ENCODE data around the gene UBE2L3.
"Not testable (repeated sequence)": the region's sequence is repeated elsewhere in the genome, so short reads cannot be mapped to it uniquely, and the experiment has no call there.

UBE2L3 gene

DNA sequence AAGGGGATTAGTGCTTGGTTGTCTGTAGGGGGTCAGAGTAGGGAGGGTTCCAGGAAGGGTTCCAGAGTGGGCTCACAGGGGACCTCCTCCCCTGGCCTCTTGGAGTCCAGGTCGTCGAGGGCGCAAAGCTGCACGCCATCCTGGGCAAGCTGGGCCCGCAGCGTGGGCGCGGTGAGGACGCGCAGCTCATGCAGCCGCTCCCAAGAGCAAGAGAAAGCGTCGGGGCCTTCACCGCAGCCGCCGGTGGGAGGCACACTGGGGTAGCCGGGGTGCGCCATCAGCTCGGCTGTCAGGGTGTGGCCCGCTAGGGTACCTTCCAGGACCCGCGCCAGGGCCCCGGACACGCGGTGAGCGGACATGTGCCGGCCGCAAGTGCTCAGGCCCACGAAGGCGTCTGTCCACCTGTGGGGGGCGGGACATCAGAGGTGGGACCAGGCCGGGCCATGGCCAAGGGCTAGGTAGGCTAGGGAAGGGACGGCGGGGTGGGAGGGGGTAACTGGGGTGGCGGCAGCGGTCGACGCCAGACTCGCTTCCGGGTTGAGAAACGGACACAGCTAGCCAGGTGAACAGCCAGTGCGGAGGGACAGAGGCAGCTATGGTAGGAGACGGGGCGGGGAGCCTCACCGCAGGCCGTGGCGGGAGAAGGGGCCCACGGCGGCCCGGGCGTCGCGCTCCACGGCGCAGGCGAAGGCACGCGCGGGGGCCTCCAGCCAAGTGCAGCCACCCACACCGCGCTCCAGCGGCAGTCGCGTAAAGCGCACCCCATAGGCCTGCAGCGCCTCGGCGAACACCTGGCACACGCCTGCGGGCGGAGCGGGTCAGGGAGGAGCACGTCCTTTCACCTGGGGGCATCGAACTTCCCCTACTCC is 61.1 kb downstream of the UBE2L3 start:
- DNase-seq (ENCODE audit: low read depth): no peak

DNA sequence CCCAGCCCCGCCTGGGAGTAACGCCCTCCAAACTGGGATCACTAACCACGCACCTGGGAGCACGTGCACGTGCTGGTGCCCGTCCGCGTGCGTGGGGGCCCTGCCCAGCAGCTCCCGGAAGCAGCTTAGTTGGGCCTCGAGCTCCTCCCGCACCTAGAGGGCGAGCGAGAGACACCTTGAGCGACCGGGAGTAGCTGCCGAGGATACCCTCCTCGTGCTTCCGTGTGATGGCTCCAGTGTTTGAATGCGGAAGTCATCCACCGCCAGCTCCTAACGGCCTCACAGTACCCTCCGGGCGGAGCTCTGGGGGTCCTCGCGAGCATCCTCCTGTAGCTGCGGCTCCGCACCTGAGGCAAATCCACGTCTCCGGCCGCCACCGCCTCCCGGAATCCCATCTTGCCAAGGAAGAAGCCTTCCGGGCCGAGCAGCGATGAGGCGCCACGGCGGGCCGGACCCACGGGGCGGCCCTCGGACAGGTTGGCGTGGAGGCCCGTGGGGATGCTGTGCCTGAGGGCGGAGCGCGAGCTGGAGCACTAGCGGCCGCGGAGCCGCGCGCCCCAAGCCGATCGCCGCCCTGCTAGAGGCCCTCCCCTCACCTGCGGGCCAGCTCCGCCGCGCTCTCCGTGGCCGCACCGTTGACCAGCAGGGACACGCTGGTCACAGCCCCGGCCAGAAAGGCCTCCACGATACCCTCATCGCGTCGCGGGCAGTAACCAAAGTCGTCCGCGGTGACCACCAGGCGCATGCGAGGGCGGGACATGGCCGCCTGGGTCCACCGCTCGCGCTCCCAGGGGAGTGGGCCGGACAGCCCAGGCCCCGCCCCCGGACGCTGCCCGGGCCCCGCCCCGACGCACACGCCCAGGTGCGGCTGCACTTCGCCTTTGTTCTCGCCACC is 62.0 kb downstream of the UBE2L3 start, which contains the start of gene YDJC:
TSS of gene YDJC (minus strand) at position 768 of the 895 bp plus-strand sequence. CDS start at position 760, 8 bp downstream.
- DNase-seq (ENCODE audit: low read depth): peak; percentile 80

DNA sequence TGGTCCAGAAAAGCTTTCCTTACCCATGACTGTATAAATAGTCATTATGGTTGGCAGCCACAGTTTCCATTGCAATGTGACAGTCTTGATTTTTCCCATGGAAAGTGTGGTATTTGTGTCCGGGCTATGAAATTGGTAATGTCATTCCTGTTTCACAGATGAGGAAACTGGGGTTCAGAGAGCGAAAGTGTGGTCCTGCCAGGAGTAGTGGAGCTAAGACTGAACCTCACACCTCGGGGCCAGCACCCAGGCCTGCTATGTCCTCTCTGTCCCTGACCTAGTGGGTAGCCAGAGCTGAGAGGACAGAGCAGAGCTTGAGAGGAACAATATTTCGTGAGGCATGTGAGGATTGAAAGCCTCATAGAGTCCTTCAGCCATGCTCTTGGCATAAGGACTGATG is 63.5 kb downstream of the UBE2L3 start:
- DNase-seq (ENCODE audit: low read depth): no peak

DNA sequence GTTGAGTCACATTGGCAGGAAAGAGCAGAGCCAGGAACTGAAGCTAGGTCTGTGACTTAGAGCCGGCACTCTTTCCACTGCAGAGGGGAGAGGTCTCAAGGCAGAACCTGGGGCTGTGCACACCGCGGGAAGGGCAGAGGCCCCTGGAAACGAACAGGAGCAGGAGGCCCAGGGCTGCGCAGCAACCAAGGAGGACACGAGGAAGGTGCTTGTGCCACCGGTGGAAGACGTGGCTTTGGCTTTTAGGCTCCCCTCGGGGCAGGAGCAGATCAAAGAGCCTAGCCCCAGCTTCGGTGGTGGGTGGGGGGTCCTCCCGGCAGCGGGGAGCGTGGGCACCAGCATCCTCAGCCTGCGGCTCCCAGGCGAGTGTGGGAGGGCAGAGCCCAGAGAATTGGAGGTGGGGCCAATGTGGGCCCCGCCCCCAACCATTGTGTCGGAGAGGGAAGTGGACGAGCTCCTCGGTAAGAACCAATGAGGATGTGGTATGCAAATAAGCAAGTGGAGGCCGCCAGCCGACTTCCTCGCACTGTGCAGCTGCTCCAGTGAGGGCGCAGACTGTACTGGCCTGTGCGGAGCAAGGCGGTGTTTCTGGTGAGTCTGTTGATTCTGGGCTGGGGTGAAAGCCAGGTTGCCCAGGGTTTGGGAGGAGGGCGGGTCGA is 64.9 kb downstream of the UBE2L3 start, which contains the start of gene CCDC116:
TSS of gene CCDC116 (plus strand) at position 524 of the 659 bp plus-strand sequence. CDS start 422 bp downstream, outside the sequence.
- DNase-seq (ENCODE audit: low read depth): no peak

DNA sequence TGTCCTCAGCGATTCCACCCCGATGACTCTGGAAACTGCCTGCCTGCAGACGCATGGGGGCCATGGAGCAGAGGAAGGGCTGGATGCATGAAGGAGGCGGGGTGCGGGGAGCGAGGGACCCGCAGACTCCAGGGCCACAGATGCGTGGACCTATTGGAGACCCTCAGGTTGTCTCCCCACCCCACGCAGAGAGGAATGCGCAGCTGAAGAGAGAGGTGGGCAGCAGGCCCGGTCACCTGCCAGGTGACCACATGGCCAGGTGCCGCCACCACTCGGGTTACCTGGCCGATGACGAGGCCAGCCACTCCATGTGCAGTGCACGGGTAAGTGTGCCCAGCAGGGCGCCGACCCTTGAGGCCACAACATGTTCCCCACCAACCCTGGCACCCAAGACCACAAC is 65.4 kb downstream of the UBE2L3 start:
- no peak for DNase-seq (ENCODE audit: low read depth)

DNA sequence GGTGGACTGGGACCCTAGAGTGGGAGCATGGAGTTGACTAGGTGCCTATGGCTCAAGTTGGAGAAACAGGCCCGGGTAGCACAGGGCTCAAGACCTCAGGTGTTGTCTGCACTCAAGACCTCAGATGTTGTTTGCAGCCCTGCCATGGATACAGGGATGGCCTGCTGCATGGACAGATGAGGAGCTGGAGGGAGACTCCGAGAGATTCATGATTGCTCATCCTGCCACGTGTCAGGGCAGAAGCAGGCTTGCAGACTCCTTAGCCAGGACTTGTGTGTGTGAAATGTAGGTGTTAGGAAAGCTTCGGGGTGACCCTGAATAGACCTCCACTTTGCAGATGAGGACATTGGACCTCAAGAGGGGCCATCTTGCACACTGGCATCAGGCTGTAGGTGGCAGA is 66.0 kb downstream of the UBE2L3 start:
- no peak for DNase-seq (ENCODE audit: low read depth)

DNA sequence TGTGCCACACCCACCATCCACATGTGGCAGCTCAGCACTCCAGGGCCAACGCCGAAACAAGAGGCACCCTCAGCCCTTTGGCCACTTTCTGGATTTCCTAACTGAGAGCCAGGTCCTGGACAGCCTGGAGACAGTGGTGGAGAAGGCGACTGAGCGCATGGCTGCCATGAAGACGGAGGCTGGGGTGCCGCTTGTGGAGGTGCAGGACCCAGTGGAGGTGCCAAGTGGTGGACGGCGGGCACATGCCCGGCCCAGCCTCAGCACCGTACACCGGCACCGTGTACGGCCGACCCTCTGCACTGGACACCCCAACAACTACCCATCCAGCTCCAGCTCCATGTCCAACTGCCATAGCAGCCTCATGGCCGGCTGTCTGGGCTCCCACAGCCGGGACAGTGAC is 66.6 kb downstream of the UBE2L3 start:
- no peak for DNase-seq (ENCODE audit: low read depth)

DNA sequence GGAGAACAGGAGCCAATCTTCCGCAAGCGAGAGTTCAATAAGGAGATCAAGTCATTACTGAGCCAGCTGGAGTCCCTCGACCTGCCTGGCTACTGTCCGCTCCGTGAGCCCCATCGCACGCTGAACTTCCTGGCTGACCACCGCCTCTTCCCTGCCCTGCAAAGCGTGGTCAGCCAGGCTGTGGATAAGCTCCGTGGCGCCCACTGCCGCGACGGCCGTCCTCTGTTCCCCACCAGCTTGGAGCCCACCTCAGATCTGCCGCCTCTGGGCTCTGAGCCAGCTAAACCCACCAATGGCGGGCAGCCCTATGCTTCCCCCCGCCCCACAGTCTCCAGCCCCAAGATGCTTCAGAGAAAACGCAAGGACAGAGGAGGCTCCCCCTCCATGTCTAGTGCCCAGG is 67.3 kb downstream of the UBE2L3 start:
- DNase-seq (ENCODE audit: low read depth): no peak

DNA sequence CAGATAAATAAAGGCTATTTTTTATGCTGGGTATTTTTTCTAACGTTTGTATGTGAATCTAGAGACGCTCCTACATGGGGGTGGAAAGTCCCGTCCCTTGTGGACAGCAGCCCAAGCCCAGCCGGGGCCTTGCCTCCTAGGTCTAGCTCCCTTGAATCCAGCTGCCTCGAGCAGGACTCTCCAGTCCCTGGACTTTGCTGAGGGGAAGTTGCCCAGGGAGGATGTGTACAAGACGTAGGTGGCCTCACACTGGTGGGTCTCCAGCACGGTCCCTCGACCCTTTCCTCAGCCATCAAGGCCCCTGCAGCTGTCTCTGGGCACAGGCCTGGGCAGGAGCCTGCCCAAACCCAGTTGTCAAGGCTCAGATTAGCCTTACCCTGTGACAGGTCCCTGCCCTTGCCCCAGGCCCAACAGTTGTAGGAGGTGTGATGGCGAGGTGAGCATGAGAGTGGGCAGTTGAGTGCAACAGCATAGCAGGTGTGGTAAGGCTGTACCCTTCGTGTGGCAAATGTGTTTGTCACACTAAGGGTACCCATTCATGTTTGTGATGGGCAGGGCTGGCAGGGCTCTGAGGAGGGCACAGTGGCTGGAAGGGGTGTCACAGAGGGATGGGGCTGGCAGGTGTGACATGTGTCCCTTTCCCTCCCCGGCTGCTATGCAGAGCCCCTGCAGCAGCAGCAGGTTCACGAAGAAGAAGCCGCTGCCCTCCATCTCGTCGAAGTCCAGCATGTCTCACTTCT is 68.4 kb downstream of the UBE2L3 start:
- no peak for DNase-seq (ENCODE audit: low read depth)

DNA sequence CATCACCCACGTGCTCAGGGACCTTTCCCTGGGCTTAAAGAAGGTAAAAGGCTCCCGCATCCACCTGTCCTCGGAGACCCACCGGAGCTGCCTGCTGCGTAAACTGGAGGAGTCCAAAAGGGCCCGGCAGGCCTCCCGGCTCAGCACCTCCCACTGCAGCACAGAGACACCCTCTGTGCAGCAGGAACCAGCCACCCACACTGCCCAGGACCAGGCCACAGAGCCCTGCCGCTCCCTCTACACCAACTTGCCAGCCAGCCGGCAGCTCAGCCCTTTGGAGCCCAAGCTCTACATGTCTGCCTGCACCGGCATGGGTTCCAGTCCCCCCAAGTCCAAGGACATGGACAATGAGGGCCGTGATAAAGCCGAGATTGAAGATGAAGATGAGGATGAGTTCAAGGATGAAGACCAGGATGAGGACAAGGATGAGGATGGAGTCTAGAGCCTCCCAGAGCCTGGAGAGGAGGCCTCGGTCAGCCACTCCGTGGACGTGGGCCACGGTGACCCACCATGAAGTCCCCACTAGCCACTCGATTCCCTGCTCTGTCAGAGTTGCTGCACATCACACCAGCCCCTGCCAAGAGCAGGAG is 69.2 kb downstream of the UBE2L3 start:
- DNase-seq (ENCODE audit: low read depth): no peak

DNA sequence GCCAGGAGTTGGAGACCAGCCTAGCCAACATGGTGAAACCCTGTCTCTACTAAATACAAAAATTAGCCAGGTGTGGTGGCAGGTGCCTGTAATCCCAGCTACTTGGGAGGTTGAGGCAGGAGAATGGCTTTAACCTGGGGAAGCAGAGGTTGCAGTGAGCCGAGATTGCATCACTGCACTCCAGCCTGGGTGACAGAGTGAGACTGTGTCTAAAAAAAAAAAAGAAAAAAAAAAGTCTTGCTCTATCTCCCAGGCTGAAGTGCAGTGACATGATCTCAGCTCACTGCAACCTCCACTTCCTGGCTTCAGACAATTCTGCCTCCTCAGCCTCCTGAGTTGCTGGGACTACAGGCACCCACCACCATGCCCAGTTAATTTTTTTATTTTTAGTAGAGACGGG is 69.9 kb downstream of the UBE2L3 start:
- not testable (repeated sequence) for DNase-seq (ENCODE audit: low read depth)

DNA sequence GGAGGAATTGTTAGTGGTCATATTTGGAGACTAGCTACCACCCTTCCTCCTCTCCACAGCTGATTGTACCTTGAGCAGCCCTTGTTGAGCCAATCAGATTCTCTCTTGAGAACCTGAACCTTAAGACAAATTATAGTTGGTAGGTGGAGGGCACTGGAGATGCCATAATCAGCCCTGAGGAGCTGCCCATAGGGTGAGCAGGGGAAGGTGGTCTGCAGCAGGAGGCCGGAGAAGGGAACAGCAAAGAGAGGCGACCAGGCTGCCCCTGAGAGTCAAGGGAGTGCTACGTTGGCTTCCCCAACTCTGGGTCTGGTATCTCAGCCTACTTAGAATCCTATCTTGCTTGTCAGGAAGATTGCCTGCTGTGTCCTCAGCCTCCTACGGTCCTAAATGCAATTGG is 71.8 kb downstream of the UBE2L3 start:
- no peak for DNase-seq (ENCODE audit: low read depth)

DNA sequence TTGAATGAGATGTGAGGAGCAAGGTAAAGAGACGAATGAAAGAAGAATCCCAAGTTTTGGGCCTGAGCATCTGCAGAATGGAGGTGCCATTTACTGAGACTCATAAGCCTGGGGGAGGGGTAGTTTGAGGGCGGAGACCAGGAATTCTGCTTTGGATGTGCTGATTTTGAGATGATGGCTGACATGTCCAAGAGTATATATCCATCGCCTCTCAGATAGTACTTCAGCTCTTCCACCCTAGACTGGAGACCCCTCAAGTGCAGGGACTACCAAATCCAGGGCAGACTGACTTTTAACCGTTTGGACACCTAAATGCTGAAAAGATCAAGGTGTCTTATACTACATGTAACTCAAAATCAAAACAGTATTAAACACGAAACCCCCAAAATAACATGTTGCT is 73.3 kb downstream of the UBE2L3 start:
- DNase-seq (ENCODE audit: low read depth): no peak

DNA sequence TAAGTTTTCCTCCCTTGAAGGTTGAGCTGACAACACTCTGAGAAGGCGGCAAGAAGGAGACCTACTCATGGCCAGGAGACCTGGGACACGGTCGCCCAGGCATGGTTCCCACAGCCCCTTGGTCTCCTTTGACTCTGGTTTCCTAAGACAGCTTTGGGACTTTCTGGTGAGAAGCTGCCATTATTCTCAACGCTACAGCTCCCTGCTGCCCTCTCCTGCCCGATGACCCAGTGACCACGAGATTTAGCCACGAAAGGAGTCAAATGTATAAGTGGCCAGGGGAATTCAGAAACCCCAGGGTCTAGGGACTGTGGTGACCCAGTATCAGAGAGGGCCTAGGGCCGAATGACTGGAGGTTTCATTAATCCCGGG is 73.9 kb downstream of the UBE2L3 start:
- DNase-seq (ENCODE audit: low read depth): no peak

DNA sequence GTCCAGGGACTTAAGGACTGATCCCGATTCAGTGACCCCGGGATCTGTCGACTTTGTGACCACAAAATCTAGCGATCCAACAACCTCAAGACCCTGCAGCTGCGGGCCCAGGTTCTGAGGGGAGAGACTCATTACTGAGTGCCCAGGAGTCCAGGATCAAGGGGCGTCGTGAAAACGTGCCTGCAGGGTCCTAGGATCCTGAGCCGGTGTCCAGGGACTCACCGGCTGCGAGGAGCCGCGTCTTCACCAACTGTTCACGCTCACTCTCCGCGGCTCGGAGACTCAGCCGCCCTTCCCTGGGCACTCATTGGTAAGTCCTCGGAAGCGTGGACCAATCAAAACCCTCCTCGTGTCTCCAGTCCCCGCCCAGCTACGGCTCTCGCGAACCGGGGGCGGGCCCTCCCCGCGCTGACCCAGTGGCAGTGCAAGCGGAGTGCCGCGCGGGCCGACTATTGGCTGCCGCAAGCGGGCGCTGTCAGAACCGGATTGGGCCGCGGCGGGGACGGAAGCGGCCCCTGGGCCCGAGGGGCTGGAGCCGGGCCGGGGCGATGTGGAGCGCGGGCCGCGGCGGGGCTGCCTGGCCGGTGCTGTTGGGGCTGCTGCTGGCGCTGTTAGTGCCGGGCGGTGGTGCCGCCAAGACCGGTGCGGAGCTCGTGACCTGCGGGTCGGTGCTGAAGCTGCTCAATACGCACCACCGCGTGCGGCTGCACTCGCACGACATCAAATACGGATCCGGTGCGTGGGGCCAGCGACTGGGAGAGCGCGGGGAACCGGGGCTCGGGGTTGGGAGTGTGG is 74.5 kb downstream of the UBE2L3 start, which contains the start of gene SDF2L1:
TSS of gene SDF2L1 (plus strand) at position 514 of the 795 bp plus-strand sequence. CDS start at position 549, 35 bp downstream.
- peak; percentile 98 for DNase-seq (ENCODE audit: low read depth)

DNA sequence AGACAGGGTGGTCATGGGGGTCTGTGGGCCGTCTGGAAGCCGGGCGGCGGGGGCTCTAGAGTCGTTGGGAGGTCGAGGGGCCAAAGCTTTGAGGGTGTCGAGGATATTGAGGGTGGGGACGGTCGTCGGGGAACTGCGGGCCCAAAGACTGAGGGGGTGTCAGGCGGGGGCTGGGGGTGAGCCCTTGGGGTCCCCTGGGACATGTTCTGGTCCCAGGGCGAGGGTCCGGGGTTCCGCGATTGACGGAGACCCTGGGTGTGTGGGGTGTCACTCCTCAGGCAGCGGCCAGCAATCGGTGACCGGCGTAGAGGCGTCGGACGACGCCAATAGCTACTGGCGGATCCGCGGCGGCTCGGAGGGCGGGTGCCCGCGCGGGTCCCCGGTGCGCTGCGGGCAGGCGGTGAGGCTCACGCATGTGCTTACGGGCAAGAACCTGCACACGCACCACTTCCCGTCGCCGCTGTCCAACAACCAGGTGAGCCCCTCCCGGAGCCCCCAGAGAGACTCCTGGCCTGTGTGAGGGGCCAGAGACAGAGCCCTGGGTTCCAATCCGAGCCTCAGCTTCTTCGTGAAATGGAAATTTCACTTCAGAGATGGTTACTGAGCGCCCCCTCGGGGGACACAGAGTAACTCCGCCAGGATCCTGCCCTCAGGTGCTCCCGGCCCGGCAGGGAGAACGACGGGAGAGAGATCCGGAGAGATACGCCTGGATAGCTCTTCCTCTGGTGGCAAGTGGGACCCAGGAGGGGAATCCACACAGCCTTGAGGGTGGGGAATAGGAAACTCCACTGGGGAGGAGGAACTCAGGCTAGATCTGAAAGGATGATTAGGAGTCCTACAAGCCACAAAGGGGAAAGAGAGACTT is 75.3 kb downstream of the UBE2L3 start:
- no peak for DNase-seq (ENCODE audit: low read depth)

DNA sequence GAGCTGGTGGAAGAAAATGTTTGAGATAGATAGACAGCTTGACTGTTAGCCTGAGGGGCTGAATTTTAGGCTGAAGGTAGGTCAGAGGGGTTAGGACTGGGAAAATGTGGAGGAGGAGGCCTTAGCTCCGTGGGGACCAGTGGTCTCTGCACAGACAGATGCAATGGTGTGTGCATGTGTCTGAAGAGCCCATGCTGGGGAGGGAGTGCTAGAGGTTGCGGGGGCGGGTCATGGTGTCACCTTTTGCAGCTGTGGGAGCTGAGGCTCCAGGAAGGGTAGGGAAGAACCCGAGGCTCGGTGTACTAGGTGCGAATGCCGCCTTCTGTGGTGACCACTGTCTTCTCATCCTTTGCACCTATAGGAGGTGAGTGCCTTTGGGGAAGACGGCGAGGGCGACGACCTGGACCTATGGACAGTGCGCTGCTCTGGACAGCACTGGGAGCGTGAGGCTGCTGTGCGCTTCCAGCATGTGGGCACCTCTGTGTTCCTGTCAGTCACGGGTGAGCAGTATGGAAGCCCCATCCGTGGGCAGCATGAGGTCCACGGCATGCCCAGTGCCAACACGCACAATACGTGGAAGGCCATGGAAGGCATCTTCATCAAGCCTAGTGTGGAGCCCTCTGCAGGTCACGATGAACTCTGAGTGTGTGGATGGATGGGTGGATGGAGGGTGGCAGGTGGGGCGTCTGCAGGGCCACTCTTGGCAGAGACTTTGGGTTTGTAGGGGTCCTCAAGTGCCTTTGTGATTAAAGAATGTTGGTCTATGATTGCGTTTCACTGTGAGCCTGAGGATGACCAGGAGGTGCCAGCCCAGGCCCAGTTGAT is 76.2 kb downstream of the UBE2L3 start:
- no peak for DNase-seq (ENCODE audit: low read depth)

DNA sequence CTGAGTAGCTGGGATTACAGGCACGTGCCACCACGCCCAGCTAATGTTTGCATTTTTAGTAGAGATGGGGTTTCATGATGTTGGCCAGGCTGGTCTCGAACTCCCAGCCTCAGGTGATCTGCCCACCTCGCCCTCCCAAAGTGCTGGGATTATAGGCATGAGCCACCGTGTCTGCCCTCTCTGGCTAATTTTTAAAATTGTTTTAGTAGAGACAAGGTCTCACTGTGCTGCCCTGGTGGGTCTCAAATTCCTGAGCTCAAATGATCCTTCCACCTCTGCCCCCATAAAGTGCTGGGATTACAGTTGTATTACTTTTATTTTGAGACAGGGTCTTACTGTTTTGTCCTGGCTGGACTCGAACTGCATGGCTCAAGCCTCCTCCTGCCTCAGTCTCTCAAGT is 78.0 kb downstream of the UBE2L3 start:
- DNase-seq (ENCODE audit: low read depth): not testable (repeated sequence)

Measured in fibroblast of the conjunctiva (primary cell).